D721Med (cell line): ENCODE measurements around the gene ADCYAP1R1.
A peak's percentile ranks its signal among the peaks of the same experiment; 100 is the strongest.

ENCODE experiments used
- DNase-seq: peaks from one replicate; pipeline ENCODE4 v3.0.0; 2011; ENCODE audit warnings: low spot score; ENCODE audit not compliant: insufficient read length
- FAIRE-seq: peaks from 2 replicates; lab custom pipeline; 2011; peaks lifted over from hg19 to GRCh38; lab: Jason Lieb, UNC
- TF ChIP-seq, protein P1 (sequence below): IDR thresholded peaks from 2 replicates; pipeline ENCODE4 v1.5.1; 2012; ENCODE audit warnings: mild to moderate bottlenecking, control low read depth; ENCODE audit not compliant: insufficient read depth; ENCODE audit errors: missing control alignments

Gene ADCYAP1R1

DNA sequence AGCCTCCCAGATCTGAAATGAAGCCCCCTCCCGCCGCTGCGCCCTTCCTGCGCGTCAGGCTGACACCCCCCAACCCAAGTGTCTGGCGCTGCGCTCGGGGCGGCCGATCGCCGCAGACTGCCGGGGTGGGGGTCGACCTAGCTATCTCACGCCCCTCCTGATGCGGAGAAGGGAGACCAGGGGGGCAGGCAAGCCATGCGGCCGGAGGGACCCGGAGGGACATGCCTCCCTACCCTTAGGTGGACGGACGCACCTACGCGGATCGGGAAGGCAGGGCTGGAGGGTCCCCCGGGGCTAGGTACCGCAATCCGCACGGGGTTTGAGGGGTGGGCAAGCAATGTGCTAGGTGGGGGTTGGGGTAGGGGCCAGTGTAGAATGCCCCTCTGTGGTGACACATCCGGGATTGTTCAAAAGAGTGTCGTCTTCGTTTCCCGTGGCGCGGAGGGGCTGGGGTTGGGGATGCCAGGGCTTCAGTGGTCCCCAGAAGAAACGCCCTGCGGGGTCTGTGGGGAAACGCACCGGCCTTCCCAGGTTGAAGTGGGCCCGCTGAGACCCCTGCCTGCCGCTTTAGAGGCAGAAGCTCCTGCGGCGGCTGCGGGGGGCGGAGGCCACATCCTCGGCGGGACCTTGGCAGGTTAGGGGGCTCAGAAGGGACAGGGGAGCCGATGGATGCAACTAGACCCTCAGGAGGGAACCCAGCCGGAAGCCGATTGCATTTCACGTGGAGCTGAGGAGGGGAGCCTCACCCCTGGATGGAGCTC, 913 bp downstream of the ADCYAP1R1 start:
- TF ChIP-seq, protein P1, sequence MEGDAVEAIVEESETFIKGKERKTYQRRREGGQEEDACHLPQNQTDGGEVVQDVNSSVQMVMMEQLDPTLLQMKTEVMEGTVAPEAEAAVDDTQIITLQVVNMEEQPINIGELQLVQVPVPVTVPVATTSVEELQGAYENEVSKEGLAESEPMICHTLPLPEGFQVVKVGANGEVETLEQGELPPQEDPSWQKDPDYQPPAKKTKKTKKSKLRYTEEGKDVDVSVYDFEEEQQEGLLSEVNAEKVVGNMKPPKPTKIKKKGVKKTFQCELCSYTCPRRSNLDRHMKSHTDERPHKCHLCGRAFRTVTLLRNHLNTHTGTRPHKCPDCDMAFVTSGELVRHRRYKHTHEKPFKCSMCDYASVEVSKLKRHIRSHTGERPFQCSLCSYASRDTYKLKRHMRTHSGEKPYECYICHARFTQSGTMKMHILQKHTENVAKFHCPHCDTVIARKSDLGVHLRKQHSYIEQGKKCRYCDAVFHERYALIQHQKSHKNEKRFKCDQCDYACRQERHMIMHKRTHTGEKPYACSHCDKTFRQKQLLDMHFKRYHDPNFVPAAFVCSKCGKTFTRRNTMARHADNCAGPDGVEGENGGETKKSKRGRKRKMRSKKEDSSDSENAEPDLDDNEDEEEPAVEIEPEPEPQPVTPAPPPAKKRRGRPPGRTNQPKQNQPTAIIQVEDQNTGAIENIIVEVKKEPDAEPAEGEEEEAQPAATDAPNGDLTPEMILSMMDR, result no peak
- peak; percentile 52 for DNase-seq
- FAIRE-seq, result no peak

DNA sequence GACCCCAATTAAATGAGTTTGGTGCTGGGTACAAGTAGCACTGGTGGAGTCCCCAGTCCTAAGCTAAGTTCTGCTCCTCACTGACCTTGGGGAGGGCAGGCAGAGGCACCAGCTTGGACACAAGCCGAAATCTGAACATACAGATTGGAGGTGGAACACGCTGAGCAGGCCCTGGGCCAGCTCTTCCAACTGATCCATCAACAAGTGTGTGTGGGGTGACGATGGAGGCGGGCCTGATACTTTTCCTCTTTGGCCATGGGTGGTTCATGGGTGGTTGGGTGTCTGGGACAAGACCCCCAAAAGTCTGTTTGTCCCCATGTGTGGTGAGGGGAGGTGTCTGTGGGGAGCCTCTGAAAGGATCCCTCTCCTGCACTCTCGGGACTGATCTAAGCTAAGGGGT, 1.9 kb downstream of the ADCYAP1R1 start:
- TF ChIP-seq, protein P1, result no peak
- no peak for DNase-seq
- no peak for FAIRE-seq

DNA sequence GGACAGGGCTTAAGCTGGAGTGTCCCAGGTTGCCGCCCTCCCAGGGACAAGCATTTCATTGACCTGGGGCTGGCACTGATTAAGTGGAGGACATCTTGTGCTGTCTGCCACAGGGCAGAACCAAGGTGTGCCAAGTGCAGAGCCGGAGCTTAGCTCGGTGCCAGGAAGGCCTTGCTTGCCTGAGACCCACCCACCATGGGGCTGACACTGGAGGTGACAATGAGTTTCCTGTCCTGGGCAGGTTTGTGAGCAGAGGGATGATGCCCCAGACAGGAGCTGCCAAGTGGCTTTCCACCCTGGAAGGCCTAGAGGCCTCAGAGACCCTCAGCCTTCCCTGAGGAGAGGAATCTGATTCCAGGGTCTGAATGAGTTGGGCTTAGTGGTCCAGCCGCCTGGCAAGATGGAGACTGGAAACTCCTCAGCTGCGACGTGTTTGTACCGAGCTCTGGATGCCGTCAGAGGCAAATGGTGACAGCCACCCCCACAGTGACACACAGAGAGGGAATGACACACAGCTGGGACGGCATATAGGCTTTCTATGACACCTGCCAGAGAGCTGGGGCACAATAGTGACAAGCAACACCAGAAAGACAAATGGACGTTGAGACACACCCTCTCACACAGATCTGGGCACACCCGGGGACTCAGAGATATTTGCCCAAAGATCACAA, 2.6 kb downstream of the ADCYAP1R1 start:
- TF ChIP-seq, protein P1, result no peak
- DNase-seq, result no peak
- FAIRE-seq, result no peak

DNA sequence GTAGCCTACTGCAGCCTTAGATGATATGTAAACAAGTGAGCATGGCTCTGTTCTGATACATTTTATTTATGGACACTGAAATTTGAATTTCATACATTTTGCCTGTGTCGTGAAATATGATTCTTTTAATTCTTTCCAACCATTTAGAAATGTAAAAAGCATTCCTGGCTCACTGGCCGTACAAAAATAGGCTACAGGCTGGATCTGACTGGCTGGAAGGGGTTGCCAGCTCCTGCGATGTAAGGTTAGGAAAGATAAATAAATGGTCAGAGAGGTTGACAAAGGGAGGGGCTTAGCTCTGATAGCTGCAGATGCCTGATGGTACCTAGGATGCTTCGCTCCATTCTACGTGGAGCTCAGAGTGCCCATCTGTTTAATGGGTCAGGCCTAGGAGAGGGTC, 3.4 kb downstream of the ADCYAP1R1 start:
- TF ChIP-seq, protein P1, result no peak
- no peak for FAIRE-seq

DNA sequence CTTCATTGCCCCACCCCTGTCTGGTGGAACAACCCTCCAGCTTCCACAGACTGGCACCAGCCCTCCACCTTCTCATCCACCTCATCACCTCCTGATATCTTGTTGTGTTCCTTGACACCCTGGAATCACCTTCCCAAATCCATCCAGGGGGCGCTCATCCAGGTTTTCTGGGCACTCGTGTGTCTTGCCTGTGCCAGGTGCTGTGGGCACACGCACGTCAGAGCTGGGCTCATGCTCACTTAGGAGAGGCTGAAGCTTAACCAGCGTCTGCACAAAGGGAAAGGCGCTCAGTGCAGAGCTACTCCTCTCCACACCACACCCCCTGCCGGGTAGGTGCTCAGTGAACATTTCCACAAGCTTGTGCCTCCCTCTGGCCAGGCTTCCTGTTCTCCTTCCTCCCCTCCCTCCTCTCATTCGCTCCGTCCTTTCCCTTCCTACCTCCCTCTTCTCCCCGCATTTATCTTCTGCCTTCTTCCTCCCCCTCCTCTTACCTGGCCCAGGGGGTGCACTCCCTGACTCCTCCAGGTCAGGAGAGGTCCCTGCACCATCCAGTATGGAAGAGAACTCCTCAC, 4.8 kb downstream of the ADCYAP1R1 start:
- FAIRE-seq (no peak), DNase-seq (no peak)
- TF ChIP-seq, protein P1, result peak; percentile 30

More for the DNA sequence above, 3.4 kb downstream of the ADCYAP1R1 start:
- no peak for DNase-seq

DNA sequence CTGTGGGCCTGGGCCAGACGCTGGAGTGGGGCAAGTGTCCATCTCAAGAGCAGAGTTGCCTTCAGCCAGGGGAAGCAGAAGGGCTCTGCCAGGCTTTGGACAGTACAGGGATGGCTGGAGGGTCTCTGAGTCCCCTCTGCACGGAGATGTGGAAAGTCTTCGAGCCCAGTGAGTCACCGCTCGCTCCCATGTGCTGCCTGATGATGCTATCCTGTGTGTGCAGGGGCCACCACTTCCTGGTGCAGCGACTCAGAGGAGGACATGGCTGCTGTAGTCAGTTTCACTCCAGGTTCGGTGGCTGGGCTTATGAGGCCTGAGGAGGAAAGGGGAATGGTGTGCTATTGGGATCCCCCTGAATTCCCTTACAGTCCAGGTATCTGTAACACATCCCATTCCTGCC, 6.0 kb downstream of the ADCYAP1R1 start:
- FAIRE-seq, result no peak

More for the DNA sequence above, 6.0 kb downstream of the ADCYAP1R1 start:
- no peak for DNase-seq
- TF ChIP-seq, protein P1, result no peak
